GM12891 (cell line): ENCODE results near the gene RS1.

Source experiments
- POLR2A ChIP-seq: IDR thresholded peaks from 2 replicates; pipeline ENCODE4 v1.6.1; 2011; ENCODE audit warnings: low read depth, low read length, control low read depth
- POLR2AphosphoS5 ChIP-seq: IDR thresholded peaks from 2 replicates; pipeline ENCODE4 v1.6.1; 2011; ENCODE audit warnings: low read depth, low read length, control low read depth
- POU2F2 ChIP-seq: IDR thresholded peaks from 2 replicates; pipeline ENCODE4 v1.6.1; 2011; ENCODE audit warnings: low read depth, mild to moderate bottlenecking, control low read depth, low read length, moderate library complexity
- SPI1 ChIP-seq: IDR thresholded peaks from 2 replicates; pipeline ENCODE4 v1.6.1; 2011; ENCODE audit warnings: low read depth, low read length, control low read depth
- TAF1 ChIP-seq: IDR thresholded peaks from 2 replicates; pipeline ENCODE4 v1.6.1; 2011; ENCODE audit warnings: low read depth, low read length, control low read depth

DNA sequence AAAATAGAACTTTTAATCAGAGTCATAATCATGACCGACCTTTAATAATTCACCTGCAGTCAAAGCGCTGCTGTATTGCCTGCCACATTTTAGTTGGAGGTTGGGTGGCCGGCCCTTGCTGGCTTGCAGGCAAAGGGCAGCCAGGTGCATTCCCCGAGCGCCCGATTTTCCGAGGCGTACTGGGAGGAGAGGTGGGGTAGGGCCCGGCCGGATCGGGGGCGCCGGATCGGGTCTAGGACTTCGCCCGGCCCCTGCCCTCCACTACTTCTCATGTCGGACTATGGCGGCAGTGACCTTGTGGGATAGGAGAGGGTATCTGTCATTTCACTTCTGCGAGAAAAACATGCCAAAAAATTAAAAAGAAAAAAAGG lies 2.5 kb upstream of the RS1 start:
- TF ChIP-seq SPI1 (no peak), POLR2A (no peak), POLR2AphosphoS5 (no peak), TAF1 (no peak), POU2F2 (no peak)
